Esophagus muscularis mucosa (tissue), 4 donors: ENCODE measurements around the gene PRMT9.

Source experiments
- CTCF ChIP-seq, 3 experiments: fragments of 200-600 bp in 2 of 3; fragments of 450-650 bp in 1 of 3; sonication (generic) in 2 of 3; IDR thresholded peaks; one replicate each; pipeline ENCODE4 v1.5.1; 2017 to 2019; ENCODE audit warnings: antibody characterized with exemption in 3 of 3, mild to moderate bottlenecking in 2 of 3, moderate library complexity in 1 of 3
- EP300 ChIP-seq: sonication (generic); formaldehyde crosslinking; IDR thresholded peaks from one replicate; pipeline ENCODE4 v1.6.1; 2017; ENCODE audit warnings: antibody characterized with exemption
- POLR2A ChIP-seq: fragments of 450-650 bp; IDR thresholded peaks from one replicate; pipeline ENCODE4 v1.6.1; 2017; ENCODE audit warnings: antibody characterized with exemption, moderate library complexity, mild to moderate bottlenecking, low read depth
- POLR2AphosphoS5 ChIP-seq, 2 donors: sonication (generic); formaldehyde crosslinking; IDR thresholded peaks; one replicate each; pipeline ENCODE4 v1.6.1; 2017; ENCODE audit warnings: antibody characterized with exemption in 2 of 2

- TF ChIP-seq POLR2AphosphoS5 (IDR thresholded peaks at IDR 0.05) (no peak), CTCF (IDR thresholded peaks at IDR 0.05) (no peak), POLR2A (no peak), EP300 (no peak)
These were observed 67.2 kb downstream of the PRMT9 start for GRCh38 chr4:147616849-147617172.
